AG10803 (cell line): ENCODE results near the gene C2CD4D.

Source experiments
- DNase-seq: peaks from one replicate; pipeline ENCODE4 v3.0.0; 2010; ENCODE audit warnings: low read depth
- H3K4me3 ChIP-seq: 2 replicates; pipeline ENCODE4 v1.5.1; 2011; ENCODE audit warnings: mild to moderate bottlenecking, low read length, control low read depth
- CTCF ChIP-seq: conservative IDR thresholded peaks from 2 replicates; pipeline ENCODE4 v1.5.1; 2011; ENCODE audit warnings: mild to moderate bottlenecking, low read length, control low read depth, inconsistent platforms

Gene C2CD4D

GRCh38 chr1:151838222-151839081 lies 1.2 kb downstream of the C2CD4D start:
- TF ChIP-seq CTCF, result no peak
- DNase-seq, result no peak
- no peak overlapping the region for H3K4me3 ChIP-seq

GRCh38 chr1:151837884-151838221 lies 1.8 kb downstream of the C2CD4D start:
- no peak for DNase-seq
- TF ChIP-seq CTCF, result no peak
- no peak overlapping the region for H3K4me3 ChIP-seq

GRCh38 chr1:151837197-151837596 lies 2.4 kb downstream of the C2CD4D start:
- no peak overlapping the region for H3K4me3 ChIP-seq
- no peak for TF ChIP-seq CTCF
- no peak for DNase-seq

- H3K4me3 ChIP-seq, result no peak overlapping the region
- no peak for TF ChIP-seq CTCF
- DNase-seq, result no peak
Measured at GRCh38 chr1:151835596-151835995, 4.0 kb downstream of the C2CD4D start.

- no peak for DNase-seq
- H3K4me3 ChIP-seq, result no peak overlapping the region
- TF ChIP-seq CTCF, result no peak
Measured at GRCh38 chr1:151834239-151834638, 5.4 kb downstream of the C2CD4D start.

- no peak for TF ChIP-seq CTCF
- DNase-seq, result no peak
- no peak overlapping the region for H3K4me3 ChIP-seq
Measured at GRCh38 chr1:151833172-151833900, 6.3 kb downstream of the C2CD4D start.
